ENCODE results near the gene CDC42EP5. TPM values are rescaled to one million over a fixed set of nuclear protein-coding genes. Genes with fewer than 3 reads are reported as not detected.

Gene CDC42EP5
- total and polyA plus RNA-seq, 2 donors (not counting 1 experiment from before 2014, with no cell fraction given), result not detected

DNA sequence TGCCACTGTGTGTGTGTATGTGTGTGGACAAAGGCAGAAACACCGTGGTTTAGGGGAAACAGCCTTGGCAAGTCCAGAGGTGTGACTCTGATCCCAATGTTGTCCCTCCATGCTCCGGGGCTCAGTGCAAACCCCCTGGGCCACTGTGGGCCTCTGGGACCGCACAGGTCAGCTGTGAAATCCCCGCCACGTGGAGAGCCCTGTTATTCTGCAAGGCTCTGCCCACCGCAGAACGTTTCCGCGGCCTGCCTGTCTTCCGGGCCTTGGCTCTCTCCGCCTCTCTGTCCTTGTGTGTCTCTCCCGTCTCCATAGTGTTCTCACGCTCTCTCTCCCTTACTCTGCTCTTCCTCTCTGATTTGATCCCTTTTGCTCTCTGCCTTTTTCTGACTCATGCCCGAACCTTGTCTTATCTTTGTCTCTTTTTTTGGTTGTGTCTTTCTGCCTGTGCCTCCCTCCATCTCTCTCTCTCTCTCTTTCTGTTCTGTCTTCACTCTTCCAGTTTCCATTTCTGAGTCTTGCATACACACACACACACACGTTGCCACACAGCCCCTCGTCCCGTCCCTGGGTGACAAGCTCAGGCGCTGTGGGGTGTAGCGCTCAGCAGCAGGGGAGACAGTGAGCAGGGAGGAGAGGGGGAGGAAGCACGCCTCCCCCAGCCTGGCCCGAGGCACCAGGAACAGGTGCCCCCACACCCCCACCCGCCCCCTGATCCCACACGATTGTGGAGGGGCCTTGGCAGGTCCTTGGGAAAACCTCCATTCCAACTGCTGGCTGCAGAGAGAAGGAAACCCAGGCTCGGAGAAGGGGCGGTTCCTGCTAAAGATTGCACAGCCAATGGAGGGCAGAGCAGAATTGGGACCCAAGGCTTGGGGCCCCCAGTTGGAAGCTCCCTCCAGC lies 54.8 kb downstream of the CDC42EP5 start:
- H3K27ac Mint-ChIP-seq, result no peak overlapping the region
- ChIA-PET POLR2A (interaction anchor here (0.6 kb wide), 1 partner anchor 15 kb away, joined by 4 read pairs; no protein-coding TSS in a partner anchor), CTCF (interaction anchor here (0.6 kb wide), 1 partner anchor 11 kb away, joined by 3 read pairs; no protein-coding TSS in a partner anchor)
- Histone ChIP-seq H3K9me3 (ENCODE audit: control extremely low read depth in 1 of 3, control insufficient read depth in 2 of 3, insufficient read depth in 1 of 3, low read length in 2 of 3) (peaks cover 0 to 16% (median 0%) of the 10 kb centered on the region in 3 donors), H3K27me3 (replicated peaks in 1 of 4; ENCODE audit: control extremely low read depth in 1 of 4, control insufficient read depth in 3 of 4, insufficient read depth in 4 of 4, low read length in 3 of 4) (peaks cover 0 to 55% (median 28%) of the 10 kb centered on the region in 4 experiments), H2AFZ (ENCODE audit: insufficient read depth, low read depth, low read length, poor library complexity, severe bottlenecking) (peak overlapping the region; percentile 58), H3K9ac (ENCODE audit: low read length) (no peak overlapping the region), H3K79me2 (ENCODE audit: control insufficient read depth, insufficient read depth, low read length) (no peaks in the 10 kb centered on the region), H3K4me1 (ENCODE audit: control insufficient read depth in 2 of 2, insufficient read depth in 2 of 2, low read length in 2 of 2) (peaks cover 14 to 33% of the 10 kb centered on the region in 2 donors), H3K4me3 (ENCODE audit: control extremely low read depth in 1 of 5, extremely low read depth in 1 of 5, insufficient read depth in 1 of 5, low read depth in 2 of 5, low read length in 4 of 5) (peak overlapping the region in 1 of 5 experiments; percentile 19), H3K4me2 (replicated peaks; ENCODE audit: low read depth, low read length, poor library complexity, severe bottlenecking) (peak overlapping the region; percentile 59), H3K36me3 (replicated peaks in 1 of 2; ENCODE audit: control extremely low read depth in 1 of 2, control insufficient read depth in 1 of 2, extremely low read depth in 1 of 2, insufficient read depth in 2 of 2, low read length in 1 of 2) (no peaks in the 10 kb centered on the region), H3K27ac (ENCODE audit: low read length in 2 of 2) (no peak overlapping the region), H4K20me1 (ENCODE audit: control insufficient read depth, insufficient read depth, low read length, poor library complexity, severe bottlenecking) (no peaks in the 10 kb centered on the region)
- intact Hi-C loops (cut with micrococcal nuclease), result loop anchor here (1.0 kb wide), 1 partner anchor 46 kb away; no protein-coding TSS in a partner anchor
- DNase-seq (peak; percentile 26), ATAC-seq (ENCODE audit: low read depth) (peak; percentile 14)
- peak overlapping the region; percentile 33 for H3K4me3 Mint-ChIP-seq
- peaks cover 12% of the 10 kb centered on the region for H3K4me1 Mint-ChIP-seq
- H3K9me3 Mint-ChIP-seq (ENCODE audit: insufficient read depth), result no peaks in the 10 kb centered on the region
- H3K27me3 Mint-ChIP-seq, result peaks cover 46% of the 10 kb centered on the region
- 27% methylated on average over 18 of the region's 25 CpGs for WGBS (ENCODE audit: insufficient coverage)
- no peak for TF ChIP-seq EZH2 (IDR thresholded peaks at IDR 0.05; ENCODE audit: borderline replicate concordance, insufficient read depth, low read depth, low read length, poor library complexity, severe bottlenecking)
- TF ChIP-seq, protein P1, sequence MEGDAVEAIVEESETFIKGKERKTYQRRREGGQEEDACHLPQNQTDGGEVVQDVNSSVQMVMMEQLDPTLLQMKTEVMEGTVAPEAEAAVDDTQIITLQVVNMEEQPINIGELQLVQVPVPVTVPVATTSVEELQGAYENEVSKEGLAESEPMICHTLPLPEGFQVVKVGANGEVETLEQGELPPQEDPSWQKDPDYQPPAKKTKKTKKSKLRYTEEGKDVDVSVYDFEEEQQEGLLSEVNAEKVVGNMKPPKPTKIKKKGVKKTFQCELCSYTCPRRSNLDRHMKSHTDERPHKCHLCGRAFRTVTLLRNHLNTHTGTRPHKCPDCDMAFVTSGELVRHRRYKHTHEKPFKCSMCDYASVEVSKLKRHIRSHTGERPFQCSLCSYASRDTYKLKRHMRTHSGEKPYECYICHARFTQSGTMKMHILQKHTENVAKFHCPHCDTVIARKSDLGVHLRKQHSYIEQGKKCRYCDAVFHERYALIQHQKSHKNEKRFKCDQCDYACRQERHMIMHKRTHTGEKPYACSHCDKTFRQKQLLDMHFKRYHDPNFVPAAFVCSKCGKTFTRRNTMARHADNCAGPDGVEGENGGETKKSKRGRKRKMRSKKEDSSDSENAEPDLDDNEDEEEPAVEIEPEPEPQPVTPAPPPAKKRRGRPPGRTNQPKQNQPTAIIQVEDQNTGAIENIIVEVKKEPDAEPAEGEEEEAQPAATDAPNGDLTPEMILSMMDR (IDR thresholded peaks at IDR 0.05), result no peak

Data from B cell (primary cell).